ENCODE results near the gene NSUN3. TPM values are rescaled to one million over a fixed set of nuclear protein-coding genes. Genes with fewer than 3 reads are reported as not detected.

Gene NSUN3
- total RNA-seq, 2 experiments from 2014 or later = 10.4 to 13.5 TPM

GRCh38 chr3:94158512-94158911 lies 95.7 kb downstream of the NSUN3 start:
- intact Hi-C loops (cut with micrococcal nuclease; ENCODE audit: unreplicated experiment) = no loop called here
- no peaks in the 10 kb centered on the region for H3K36me3 ChIP-seq (ENCODE audit: insufficient read depth, low read length)
- no peak overlapping the region for H3K27ac ChIP-seq (ENCODE audit: low read depth, low read length, poor library complexity, severe bottlenecking)
- ChIA-PET CTCF (ENCODE audit: unreplicated experiment) (no interaction called here), POLR2A (interaction anchor here (0.7 to 1.5 kb wide), 2 partner anchors 26 to 249 kb away, joined by 3 read pairs; no protein-coding TSS in a partner anchor)
- TF ChIP-seq CTCF (conservative IDR thresholded peaks at IDR 0.05; ENCODE audit: low read length) (no peak), EZH2phosphoT487 (IDR thresholded peaks at IDR 0.05; ENCODE audit: borderline replicate concordance, low read depth, low read length) (no peak)
- H4K20me1 ChIP-seq (ENCODE audit: insufficient read depth, low read length) = no peaks in the 10 kb centered on the region
- H3K4me1 ChIP-seq (ENCODE audit: insufficient read depth, low read length, poor library complexity, severe bottlenecking) = no peaks in the 10 kb centered on the region
- no TSS peak for BruUV-seq (replicated peaks)
- H3K9me2 ChIP-seq (ENCODE audit: insufficient read depth, low read length) = no peaks in the 10 kb centered on the region
- no peak overlapping the region for H3K4me3 ChIP-seq (ENCODE audit: low read depth, low read length, poor library complexity, severe bottlenecking)
- no peaks in the 10 kb centered on the region for H3K79me2 ChIP-seq (ENCODE audit: insufficient read depth, low read depth, low read length)
- DNase-seq (ENCODE audit: low spot score) = no peak
- no peak overlapping the region for H3K4me2 ChIP-seq (ENCODE audit: low read length)
- no peak overlapping the region for H2AFZ ChIP-seq (ENCODE audit: low read length)
- H3K9me3 ChIP-seq (ENCODE audit: low read length) = no peaks in the 10 kb centered on the region

DNA sequence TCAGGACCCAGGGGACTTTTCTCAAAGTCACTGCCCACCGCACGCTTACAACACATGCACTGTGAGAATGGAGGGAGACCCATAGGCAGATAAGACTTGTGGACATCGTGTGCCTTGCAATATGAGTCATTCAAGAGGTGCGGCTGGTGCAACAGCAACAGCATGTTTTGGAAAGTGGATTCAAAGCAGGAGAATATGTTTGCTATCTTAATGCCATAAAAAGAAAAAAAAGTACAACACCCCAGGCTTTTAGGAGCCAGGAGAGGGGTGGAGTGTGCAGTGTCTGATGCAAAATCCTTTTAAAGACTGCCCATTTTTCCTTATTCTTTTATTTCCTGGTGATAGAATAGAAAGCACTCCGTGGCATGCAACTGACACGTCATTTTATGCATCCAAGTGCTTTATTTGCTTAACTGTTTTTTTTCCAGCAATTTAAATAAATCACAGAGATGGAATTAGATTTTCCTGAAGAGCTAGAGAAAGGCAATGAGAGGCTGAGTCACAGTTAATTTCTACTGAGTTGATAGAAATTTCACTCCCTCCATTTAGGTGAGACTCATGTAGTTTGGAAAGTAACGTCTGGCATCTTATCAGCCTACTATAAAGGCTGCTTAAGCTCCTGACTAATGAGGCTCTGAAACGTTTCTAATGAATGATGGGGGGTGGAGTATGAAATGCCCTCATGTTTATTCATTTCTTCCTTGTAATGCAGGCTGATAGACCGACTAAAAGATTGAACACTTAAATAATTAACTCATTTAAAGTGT lies 96.4 kb downstream of the NSUN3 start:
- intact Hi-C loops (cut with micrococcal nuclease; ENCODE audit: unreplicated experiment) = no loop called here
- no peaks in the 10 kb centered on the region for H4K20me1 ChIP-seq (ENCODE audit: insufficient read depth, low read length)
- H3K9me2 ChIP-seq (ENCODE audit: insufficient read depth, low read length) = no peaks in the 10 kb centered on the region
- no peak overlapping the region for H2AFZ ChIP-seq (ENCODE audit: low read length)
- H3K4me1 ChIP-seq (ENCODE audit: insufficient read depth, low read length, poor library complexity, severe bottlenecking) = no peaks in the 10 kb centered on the region
- H3K27ac ChIP-seq (ENCODE audit: low read depth, low read length, poor library complexity, severe bottlenecking) = no peak overlapping the region
- H3K4me2 ChIP-seq (ENCODE audit: low read length) = no peak overlapping the region
- H3K36me3 ChIP-seq (ENCODE audit: insufficient read depth, low read length) = no peaks in the 10 kb centered on the region
- no peak overlapping the region for H3K4me3 ChIP-seq (ENCODE audit: low read depth, low read length, poor library complexity, severe bottlenecking)
- ChIA-PET POLR2A (interaction anchor here (0.6 to 1.1 kb wide), 2 partner anchors 27 to 160 kb away, joined by 3 read pairs; no protein-coding TSS in a partner anchor), CTCF (ENCODE audit: unreplicated experiment) (no interaction called here)
- no TSS peak for BruUV-seq (replicated peaks)
- no peaks in the 10 kb centered on the region for H3K79me2 ChIP-seq (ENCODE audit: insufficient read depth, low read depth, low read length)
- no peaks in the 10 kb centered on the region for H3K9me3 ChIP-seq (ENCODE audit: low read length)
- TF ChIP-seq CTCF (conservative IDR thresholded peaks at IDR 0.05; ENCODE audit: low read length) (no peak), EZH2phosphoT487 (IDR thresholded peaks at IDR 0.05; ENCODE audit: borderline replicate concordance, low read depth, low read length) (no peak)
- DNase-seq (ENCODE audit: low spot score) = no peak

GRCh38 chr3:94162700-94163099 lies 99.8 kb downstream of the NSUN3 start:
- no peaks in the 10 kb centered on the region for H3K4me1 ChIP-seq (ENCODE audit: insufficient read depth, low read length, poor library complexity, severe bottlenecking)
- ChIA-PET CTCF (ENCODE audit: unreplicated experiment) (no interaction called here), POLR2A (no interaction called here)
- no TSS peak for BruUV-seq (replicated peaks)
- no peaks in the 10 kb centered on the region for H4K20me1 ChIP-seq (ENCODE audit: insufficient read depth, low read length)
- H2AFZ ChIP-seq (ENCODE audit: low read length) = no peak overlapping the region; the same call in 1 of the 2 replicates
- H3K36me3 ChIP-seq (ENCODE audit: insufficient read depth, low read length) = no peaks in the 10 kb centered on the region
- no peak overlapping the region for H3K27ac ChIP-seq (ENCODE audit: low read depth, low read length, poor library complexity, severe bottlenecking)
- H3K4me2 ChIP-seq (ENCODE audit: low read length) = no peak overlapping the region
- H3K9me2 ChIP-seq (ENCODE audit: insufficient read depth, low read length) = no peaks in the 10 kb centered on the region
- intact Hi-C loops (cut with micrococcal nuclease; ENCODE audit: unreplicated experiment) = no loop called here
- no peak for DNase-seq (ENCODE audit: low spot score)
- no peak overlapping the region for H3K4me3 ChIP-seq (ENCODE audit: low read depth, low read length, poor library complexity, severe bottlenecking)
- no peaks in the 10 kb centered on the region for H3K79me2 ChIP-seq (ENCODE audit: insufficient read depth, low read depth, low read length)
- H3K9me3 ChIP-seq (ENCODE audit: low read length) = no peaks in the 10 kb centered on the region
- TF ChIP-seq CTCF (conservative IDR thresholded peaks at IDR 0.05; ENCODE audit: low read length) (no peak), EZH2phosphoT487 (IDR thresholded peaks at IDR 0.05; ENCODE audit: borderline replicate concordance, low read depth, low read length) (no peak)
